Loucy (cell line): ENCODE results near the gene CPAMD8.
"Not testable (repeated sequence)": the region's sequence is repeated elsewhere in the genome, so short reads cannot be mapped to it uniquely, and the experiment has no call there.

Experiments used
- H2AFZ ChIP-seq: fragments of 200-600 bp; sonication (generic); 2 replicates; pipeline ENCODE4 v1.6.0; 2016; ENCODE audit warnings: antibody characterized with exemption, mild to moderate bottlenecking, low read length, moderate library complexity
- H3F3A ChIP-seq: fragments of 200-600 bp; 2 replicates; pipeline ENCODE4 v1.6.0; 2016; ENCODE audit warnings: antibody characterized with exemption, low read depth, mild to moderate bottlenecking
- H3K27me3 ChIP-seq: fragments of 200-600 bp; sonication (generic); 2 replicates; pipeline ENCODE4 v1.6.1; 2014; ENCODE audit warnings: low read length, mild to moderate bottlenecking; ENCODE audit not compliant: insufficient read depth, poor library complexity, severe bottlenecking
- H3K36me3 ChIP-seq: fragments of 200-600 bp; sonication (generic); 2 replicates; pipeline ENCODE4 v1.6.1; 2016; ENCODE audit warnings: low read length; ENCODE audit not compliant: insufficient read depth
- H3K4me1 ChIP-seq: fragments of 200-600 bp; sonication (generic); 2 replicates; pipeline ENCODE4 v1.5.1; 2014; ENCODE audit warnings: low read length, mild to moderate bottlenecking; ENCODE audit not compliant: insufficient read depth, poor library complexity, severe bottlenecking
- H3K4me2 ChIP-seq: fragments of 200-600 bp; sonication (generic); 2 replicates; pipeline ENCODE4 v1.6.0; 2014; ENCODE audit warnings: antibody characterized with exemption, low read length, low read depth, mild to moderate bottlenecking; ENCODE audit not compliant: poor library complexity, severe bottlenecking
- H3K4me3 ChIP-seq: fragments of 200-600 bp; sonication (generic); 2 replicates; pipeline ENCODE4 v1.5.1; 2014; ENCODE audit warnings: low read length, mild to moderate bottlenecking, mixed read lengths; ENCODE audit not compliant: poor library complexity, severe bottlenecking
- H3K79me2 ChIP-seq: fragments of 200-600 bp; sonication (generic); 2 replicates; pipeline ENCODE4 v1.6.1; 2014; ENCODE audit warnings: low read length; ENCODE audit not compliant: insufficient read depth
- H3K9ac ChIP-seq: fragments of 200-600 bp; sonication (generic); 2 replicates; pipeline ENCODE4 v1.6.0; 2014; ENCODE audit warnings: mild to moderate bottlenecking, low read depth, low read length, moderate library complexity; ENCODE audit not compliant: poor library complexity, severe bottlenecking
- H3K9me2 ChIP-seq: fragments of 200-600 bp; sonication (generic); replicated peaks from 2 replicates; pipeline ENCODE4 v1.6.1; 2016; ENCODE audit warnings: low read depth, low read length, mixed read lengths
- H3K9me3 ChIP-seq: fragments of 200-600 bp; sonication (generic); 2 replicates; pipeline ENCODE4 v1.6.1; 2014; ENCODE audit warnings: mild to moderate bottlenecking, antibody characterized with exemption, low read length, low read depth; ENCODE audit not compliant: insufficient read depth
- H4K20me1 ChIP-seq: fragments of 200-600 bp; sonication (generic); 2 replicates; pipeline ENCODE4 v1.6.0; 2014; ENCODE audit warnings: antibody characterized with exemption, low read length, mild to moderate bottlenecking; ENCODE audit not compliant: insufficient read depth, poor library complexity, severe bottlenecking
- EZH2phosphoT487 ChIP-seq: fragments of 200-600 bp; IDR thresholded peaks from 2 replicates; pipeline ENCODE4 v1.6.1; 2018; ENCODE audit warnings: antibody characterized with exemption, mild to moderate bottlenecking, moderate library complexity, borderline replicate concordance
- TF ChIP-seq, protein P1 (sequence below): fragments of 200-600 bp; sonication (generic); conservative IDR thresholded peaks from 2 replicates; pipeline ENCODE4 v1.5.1; 2014; ENCODE audit warnings: mild to moderate bottlenecking, antibody characterized with exemption, low read length

Gene CPAMD8

DNA sequence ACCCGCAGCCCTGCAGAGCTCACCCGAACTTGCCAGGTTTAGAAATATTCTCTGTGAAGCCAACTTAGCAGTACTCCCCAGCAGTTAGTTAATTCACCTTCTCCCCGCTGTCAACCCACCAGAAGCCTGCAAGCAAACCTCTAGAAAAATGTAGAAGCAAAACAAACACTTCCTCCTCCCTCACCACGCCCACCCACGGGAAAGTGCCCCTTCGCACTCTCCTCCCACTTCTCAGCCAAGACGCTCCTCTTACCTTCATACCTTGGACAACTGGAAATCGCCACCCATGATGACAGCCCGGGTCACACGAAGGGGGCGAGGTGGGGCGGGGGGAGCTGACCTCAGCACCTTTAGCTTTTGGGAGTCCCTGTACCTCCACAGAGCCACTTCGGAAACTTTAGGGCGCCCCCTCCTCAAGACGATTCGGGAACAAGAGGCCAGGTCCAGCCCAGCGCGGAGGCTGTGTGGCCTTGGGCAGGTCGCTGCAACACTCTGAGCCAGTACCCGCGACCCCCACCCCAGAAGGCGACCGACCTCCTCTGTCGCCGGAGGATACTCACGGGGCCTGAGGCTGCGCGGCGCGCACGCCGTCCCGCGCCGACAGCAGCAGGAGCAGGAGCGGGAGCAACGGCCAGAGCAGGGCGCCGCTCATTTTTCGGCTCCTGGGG lies 485 bp downstream of the CPAMD8 start:
- TF ChIP-seq, protein P1, sequence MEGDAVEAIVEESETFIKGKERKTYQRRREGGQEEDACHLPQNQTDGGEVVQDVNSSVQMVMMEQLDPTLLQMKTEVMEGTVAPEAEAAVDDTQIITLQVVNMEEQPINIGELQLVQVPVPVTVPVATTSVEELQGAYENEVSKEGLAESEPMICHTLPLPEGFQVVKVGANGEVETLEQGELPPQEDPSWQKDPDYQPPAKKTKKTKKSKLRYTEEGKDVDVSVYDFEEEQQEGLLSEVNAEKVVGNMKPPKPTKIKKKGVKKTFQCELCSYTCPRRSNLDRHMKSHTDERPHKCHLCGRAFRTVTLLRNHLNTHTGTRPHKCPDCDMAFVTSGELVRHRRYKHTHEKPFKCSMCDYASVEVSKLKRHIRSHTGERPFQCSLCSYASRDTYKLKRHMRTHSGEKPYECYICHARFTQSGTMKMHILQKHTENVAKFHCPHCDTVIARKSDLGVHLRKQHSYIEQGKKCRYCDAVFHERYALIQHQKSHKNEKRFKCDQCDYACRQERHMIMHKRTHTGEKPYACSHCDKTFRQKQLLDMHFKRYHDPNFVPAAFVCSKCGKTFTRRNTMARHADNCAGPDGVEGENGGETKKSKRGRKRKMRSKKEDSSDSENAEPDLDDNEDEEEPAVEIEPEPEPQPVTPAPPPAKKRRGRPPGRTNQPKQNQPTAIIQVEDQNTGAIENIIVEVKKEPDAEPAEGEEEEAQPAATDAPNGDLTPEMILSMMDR, result no peak
- no peak for TF ChIP-seq EZH2phosphoT487
- Histone ChIP-seq H3F3A (no peaks in the 10 kb centered on the region), H4K20me1 (no peaks in the 10 kb centered on the region), H3K4me2 (no peak overlapping the region), H3K9me3 (peaks cover 7% of the 10 kb centered on the region; the same call in 1 of the 2 replicates), H3K27me3 (no peaks in the 10 kb centered on the region), H2AFZ (no peak overlapping the region), H3K4me1 (no peaks in the 10 kb centered on the region), H3K9ac (no peak overlapping the region), H3K9me2 (no peaks in the 10 kb centered on the region), H3K79me2 (no peaks in the 10 kb centered on the region), H3K36me3 (no peaks in the 10 kb centered on the region), H3K4me3 (no peak overlapping the region)

DNA sequence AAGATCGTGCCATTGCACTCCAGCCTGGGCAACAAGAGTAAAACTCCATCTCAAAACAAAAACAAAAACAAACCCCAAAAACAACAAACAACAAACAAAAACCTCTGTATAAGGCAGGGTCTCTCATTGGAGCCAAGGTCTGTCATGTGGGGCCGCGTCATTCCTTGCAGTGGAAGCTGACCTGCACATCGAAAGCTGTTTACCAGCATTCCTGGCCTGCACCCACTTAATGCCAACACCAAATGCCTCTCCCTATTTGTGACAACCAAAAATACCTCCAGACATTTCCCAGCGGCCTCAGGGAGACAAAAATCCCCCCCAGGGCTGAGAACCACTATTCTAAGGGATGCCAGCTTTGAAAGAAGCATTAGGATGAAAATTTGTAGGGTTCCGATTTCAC lies 1.2 kb downstream of the CPAMD8 start:
- Histone ChIP-seq H3K36me3 (no peaks in the 10 kb centered on the region), H2AFZ (no peak overlapping the region), H3K9me3 (peaks cover 7% of the 10 kb centered on the region; the same call in 1 of the 2 replicates), H3K79me2 (no peaks in the 10 kb centered on the region), H3F3A (no peaks in the 10 kb centered on the region), H3K9ac (no peak overlapping the region), H3K4me3 (no peak overlapping the region), H3K9me2 (no peaks in the 10 kb centered on the region), H3K4me2 (no peak overlapping the region), H4K20me1 (no peaks in the 10 kb centered on the region), H3K27me3 (no peaks in the 10 kb centered on the region), H3K4me1 (no peaks in the 10 kb centered on the region)
- TF ChIP-seq, protein P1, result no peak
- no peak for TF ChIP-seq EZH2phosphoT487

DNA sequence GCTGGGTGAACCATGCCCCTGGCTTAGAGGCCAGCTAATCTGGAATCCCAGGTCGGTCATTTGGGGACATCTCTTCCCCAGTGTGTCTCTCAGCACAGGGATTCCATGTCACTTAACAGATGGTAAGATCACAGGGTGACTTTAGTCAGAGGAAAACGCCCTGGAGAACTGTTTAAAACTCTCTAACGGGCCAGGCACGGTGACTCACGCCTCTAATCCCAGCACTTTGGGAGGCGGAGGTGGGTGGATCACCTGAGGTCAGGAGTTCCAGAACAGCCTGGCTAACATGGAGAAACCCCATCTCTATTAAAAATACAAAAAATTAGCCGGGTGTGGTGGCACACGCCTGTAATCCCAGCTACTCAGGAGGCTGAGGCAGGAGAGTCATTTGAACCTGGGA lies 1.7 kb downstream of the CPAMD8 start:
- not testable (repeated sequence) for H2AFZ ChIP-seq, H3K36me3 ChIP-seq, H3F3A ChIP-seq, H3K9ac ChIP-seq, H3K4me1 ChIP-seq, H3K79me2 ChIP-seq, H3K4me3 ChIP-seq, H3K9me3 ChIP-seq, H3K4me2 ChIP-seq, H3K9me2 ChIP-seq, H3K27me3 ChIP-seq, H4K20me1 ChIP-seq

DNA sequence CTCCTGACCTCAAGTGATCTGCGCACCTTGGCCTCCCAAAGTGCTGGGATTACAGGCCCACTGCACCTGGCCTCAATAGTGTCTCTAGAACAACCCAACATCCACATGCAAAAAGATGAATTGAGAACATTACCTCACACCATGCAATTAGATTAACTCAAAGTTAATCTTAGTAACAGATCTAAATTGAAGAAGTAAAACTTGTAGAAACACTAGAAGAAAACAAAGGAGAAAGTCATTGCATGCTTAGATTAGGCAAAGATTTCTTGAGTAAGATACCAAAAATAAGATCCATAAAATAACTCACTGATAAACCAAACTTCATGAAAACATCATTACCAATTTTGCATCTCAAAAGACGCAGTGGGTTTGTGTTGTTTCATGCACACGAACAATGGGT lies 2.8 kb downstream of the CPAMD8 start:
- Histone ChIP-seq H4K20me1 (no peaks in the 10 kb centered on the region), H3K4me2 (no peak overlapping the region)
- TF ChIP-seq, protein P1, result no peak
- no peak for TF ChIP-seq EZH2phosphoT487

More for the DNA sequence above, 2.8 kb downstream of the CPAMD8 start:
- Histone ChIP-seq H3K27me3 (no peaks in the 10 kb centered on the region), H3K9ac (no peak overlapping the region), H3K4me3 (no peak overlapping the region), H2AFZ (no peak overlapping the region), H3K9me2 (no peaks in the 10 kb centered on the region), H3K4me1 (no peaks in the 10 kb centered on the region), H3K36me3 (no peaks in the 10 kb centered on the region), H3K9me3 (peaks cover 7% of the 10 kb centered on the region; the same call in 1 of the 2 replicates), H3K79me2 (no peaks in the 10 kb centered on the region), H3F3A (no peaks in the 10 kb centered on the region)
